Psoas muscle (tissue), 8 donors: ENCODE results near the gene TFR2. TPM values are rescaled to one million over a fixed set of nuclear protein-coding genes. Genes with fewer than 3 reads are reported as not detected.

ENCODE experiments used
- ATAC-seq, 4 donors: fragments of 200-7000 bp; cut with Tn5 transposase; one replicate each; pipeline ENCODE4 v1.9.1; 2020; ENCODE audit warnings: moderate library complexity in 3 of 4, mild to moderate bottlenecking in 2 of 4
- DNase-seq, 2 donors: peaks; one replicate each; pipeline ENCODE4 v3.0.0-alpha.2; 2020
- H3K27ac ChIP-seq: fragments of 200-600 bp; one replicate; pipeline ENCODE4 v1.8.0; 2022
- H3K27me3 ChIP-seq, 3 donors: fragments of 200-600 bp in 1 of 3; one replicate each; pipeline versions ENCODE4 v1.6.1 to v1.8.0; 2013 to 2022; ENCODE audit warnings: low read length in 2 of 3, mild to moderate bottlenecking in 2 of 3, moderate library complexity in 1 of 3; ENCODE audit not compliant: insufficient read depth in 3 of 3
- H3K36me3 ChIP-seq, 2 donors: fragments of 200-600 bp in 1 of 2; one replicate each; pipeline versions ENCODE4 v1.6.1 to v1.8.0; 2013 to 2022; ENCODE audit warnings: low read depth in 1 of 2, mild to moderate bottlenecking in 1 of 2, moderate library complexity in 1 of 2; ENCODE audit not compliant: insufficient read depth in 1 of 2
- H3K4me1 ChIP-seq: fragments of 200-600 bp; one replicate; pipeline ENCODE4 v1.8.0; 2022
- H3K4me3 ChIP-seq: fragments of 200-600 bp; one replicate; pipeline ENCODE4 v1.8.0; 2022; ENCODE audit warnings: mild to moderate bottlenecking
- H3K9me3 ChIP-seq: fragments of 200-600 bp; one replicate; pipeline ENCODE4 v1.8.0; 2022
- CTCF ChIP-seq: fragments of 200-600 bp; IDR thresholded peaks from one replicate; pipeline ENCODE4 v1.8.0; 2022; ENCODE audit warnings: antibody characterized with exemption
- whole genome bisulfite sequencing, 3 donors: extraction: QIAGEN DNeasy Blood & Tissue Kit; methylation state at CpG; one replicate each; pipeline versions ENCODE4 v1.1.6 to v1.1.7; 2013; 5-methylcytosine and 5-hydroxymethylcytosine counted together
- intact Hi-C, 2 donors: fragments of 100-400 bp; cut with DNase I; formaldehyde crosslinking; loops; one replicate each; pipeline versions ENCODE4 v1.11.0 to v1.14.2; 2022
- polyA plus RNA-seq, 3 donors: library from polyadenylated mRNA; stranded (reverse); fragments of 200-250 nt; gene quantifications; one replicate each; pipeline ENCODE4 v1.2.3, GENCODE V29; 2013
- total RNA-seq, 4 donors: library from RNA; stranded (reverse); fragmentation: NEBNext Ultra II Directional in 2 of 4; extraction: Animal tissue kit (Norgen Biotek cat#: 25700) in 2 of 4; gene quantifications; one replicate each; pipeline versions ENCODE4 v1.2.1 to v1.2.4, GENCODE V29; 2021 to 2023
- donor health status: healthy with polysubstance abuse.
- donor health status: DM: no; HTN: no; CAD: no; lungs with moderate emphysema.
- donor health status: Bipolar disorder and iron deficiency.
- donor health status: healthy.
- donor health status: DM: yes; HTN: yes; CAD: no.
- donor health status: DM: no; HTN: no; CAD: no.
- donor health status: DM: no; HTN: no; CAD: no.
- donor health status: DM: yes; HTN: yes; CAD: no.

TFR2 gene
- total and polyA plus RNA-seq, 7 donors = 0.04 to 0.36 TPM; not detected in 5

DNA sequence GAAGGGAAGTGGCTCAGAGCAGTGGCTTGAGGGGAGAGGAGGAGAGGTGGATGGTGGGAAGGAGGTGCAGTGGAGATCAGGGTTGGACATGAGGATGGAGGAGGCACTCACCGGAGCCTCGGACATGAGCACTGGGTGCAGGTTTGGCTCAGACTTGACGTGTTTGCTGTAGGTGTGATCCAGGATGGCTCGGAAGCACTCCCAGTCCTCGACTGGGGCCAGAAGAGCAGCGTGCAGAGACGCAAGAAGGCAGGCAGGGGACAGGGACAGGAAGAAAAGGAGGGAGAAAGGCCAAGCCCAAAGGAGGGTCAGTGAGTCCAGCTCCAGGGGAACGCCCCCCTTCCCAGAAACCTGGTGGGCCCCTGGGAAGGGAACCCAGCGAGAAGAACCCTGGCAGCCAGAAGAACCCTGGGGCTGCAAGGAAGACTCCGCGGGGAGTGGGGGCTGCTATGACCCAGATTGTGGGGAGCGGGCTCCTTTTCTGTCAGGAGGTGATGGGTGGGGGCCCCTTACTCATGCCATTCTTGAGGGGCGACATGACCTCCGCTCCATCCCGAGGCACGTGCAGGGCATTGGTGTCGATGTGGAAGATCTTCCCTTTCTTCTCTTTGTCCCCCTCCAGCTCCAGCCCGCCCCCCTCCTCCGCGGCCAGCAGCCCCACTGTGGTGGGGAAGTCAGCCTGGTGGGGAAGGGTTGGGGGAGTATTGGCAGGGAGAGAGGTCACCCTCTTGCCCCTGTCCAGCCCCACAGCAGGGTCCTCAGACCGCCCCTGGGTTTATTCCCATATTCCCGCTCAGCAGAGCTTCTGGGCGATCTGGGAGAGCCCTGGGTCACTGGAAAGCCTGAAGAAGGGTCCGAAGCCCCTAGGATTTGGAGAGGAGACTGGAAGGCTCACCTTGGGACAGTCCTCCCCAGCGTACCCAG is 13.8 kb upstream of the TFR2 start:
- H3K36me3 ChIP-seq = no peaks in the 10 kb centered on the region
- WGBS, 3 donors = 48 to 58% (median 54%) methylated on average over 22 to 25 of the region's 25 CpGs
- TF ChIP-seq CTCF = no peak
- H3K27ac ChIP-seq = no peak overlapping the region
- no peaks in the 10 kb centered on the region for H3K9me3 ChIP-seq
- H3K4me3 ChIP-seq = no peak overlapping the region
- peaks cover 0 to 74% (median 14%) of the 10 kb centered on the region in 3 donors for H3K27me3 ChIP-seq
- intact Hi-C loops = no loop called here
- no peak for ATAC-seq
- H3K4me1 ChIP-seq = no peaks in the 10 kb centered on the region
- no peak for DNase-seq

- Histone ChIP-seq H3K27ac (no peak overlapping the region), H3K9me3 (no peaks in the 10 kb centered on the region), H3K27me3 (peaks cover 0 to 54% (median 10%) of the 10 kb centered on the region in 3 donors), H3K4me1 (no peaks in the 10 kb centered on the region), H3K36me3 (no peaks in the 10 kb centered on the region), H3K4me3 (no peak overlapping the region)
- 67 to 70% (median 69%) methylated on average over 15 of the region's 15 CpGs for WGBS, 3 donors
- no peak for ATAC-seq
- TF ChIP-seq CTCF = no peak
- DNase-seq = no peak
- intact Hi-C loops = no loop called here
These were observed 8.6 kb upstream of the TFR2 start for GRCh38 chr7:100649826-100650565.

GRCh38 chr7:100642534-100642907 is 1.2 kb upstream of the TFR2 start:
- H3K36me3 ChIP-seq = no peaks in the 10 kb centered on the region
- 38 to 50% (median 50%) methylated on average over 10 to 11 of the region's 11 CpGs for WGBS, 3 donors
- peaks cover 0 to 38% (median 16%) of the 10 kb centered on the region in 3 donors for H3K27me3 ChIP-seq
- TF ChIP-seq CTCF = no peak
- H3K27ac ChIP-seq = no peak overlapping the region
- no peak for DNase-seq
- H3K4me3 ChIP-seq = no peak overlapping the region
- intact Hi-C loops = no loop called here
- no peaks in the 10 kb centered on the region for H3K4me1 ChIP-seq
- no peaks in the 10 kb centered on the region for H3K9me3 ChIP-seq
- no peak for ATAC-seq

DNA sequence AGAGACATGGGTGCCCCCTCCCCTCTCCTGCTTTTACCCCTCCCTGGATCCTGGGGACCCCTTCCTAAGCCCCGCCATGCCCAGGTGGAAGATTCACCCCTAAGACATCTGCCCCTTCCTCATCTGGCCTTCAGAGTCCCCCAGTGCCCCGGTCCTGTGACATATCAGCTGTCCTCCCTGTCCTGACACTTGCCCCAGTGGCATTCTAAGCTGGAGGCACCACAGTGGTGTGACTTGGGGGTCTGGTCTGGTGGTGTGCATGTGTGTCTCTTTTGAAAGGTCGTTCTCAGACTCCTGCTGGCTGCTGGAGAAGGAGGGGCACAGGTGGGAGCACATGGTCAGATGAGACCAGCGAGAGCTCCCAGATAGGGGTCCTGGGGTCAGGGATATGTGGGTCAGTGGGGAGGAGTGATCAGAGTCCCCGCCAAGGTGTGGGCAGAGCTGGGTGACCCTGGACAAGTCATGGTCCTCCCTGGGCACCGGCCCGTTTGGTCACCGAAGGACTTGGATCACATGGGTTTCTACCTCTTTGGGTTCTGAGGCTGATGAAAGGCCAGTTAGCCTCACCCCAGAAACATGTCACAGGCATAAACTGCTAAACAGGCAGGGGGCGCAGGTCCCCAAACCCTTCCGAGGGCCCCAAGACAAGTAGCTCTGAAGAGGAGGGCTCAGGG is 645 bp upstream of the TFR2 start:
- 73 to 83% (median 75%) methylated on average over 10 of the region's 10 CpGs for WGBS, 3 donors
- H3K4me3 ChIP-seq = no peak overlapping the region
- DNase-seq = no peak
- no peak for ATAC-seq
- H3K27ac ChIP-seq = no peak overlapping the region
- H3K9me3 ChIP-seq = no peaks in the 10 kb centered on the region
- TF ChIP-seq CTCF = no peak
- H3K27me3 ChIP-seq = peaks cover 0 to 32% (median 16%) of the 10 kb centered on the region in 3 donors
- H3K4me1 ChIP-seq = no peaks in the 10 kb centered on the region
- intact Hi-C loops = no loop called here
- H3K36me3 ChIP-seq = no peaks in the 10 kb centered on the region
